ENCODE measurements around the gene TMEM266.

The TMEM266 gene

GRCh38 chr15:76181705-76182107 lies 121.9 kb downstream of the TMEM266 start:
- peak in 1 of 2 experiments; percentile 12 for DNase-seq (ENCODE audit: low read depth in 2 of 2)

- no peak for DNase-seq (ENCODE audit: low read depth in 2 of 2)
Observed at GRCh38 chr15:76183930-76184649, 124.3 kb downstream of the TMEM266 start.

- DNase-seq (ENCODE audit: low read depth in 2 of 2), result no peak
Observed at GRCh38 chr15:76184650-76185035, 124.9 kb downstream of the TMEM266 start.

- no peak for DNase-seq (ENCODE audit: low read depth in 2 of 2)
Observed at GRCh38 chr15:76185716-76186115, 125.9 kb downstream of the TMEM266 start.

GRCh38 chr15:76187163-76187562 lies 127.4 kb downstream of the TMEM266 start:
- no peak for DNase-seq (ENCODE audit: low read depth in 2 of 2)

- DNase-seq (ENCODE audit: low read depth in 2 of 2), result no peak
Observed at GRCh38 chr15:76189106-76189505, 129.3 kb downstream of the TMEM266 start.

- no peak for DNase-seq (ENCODE audit: low read depth in 2 of 2)
Observed at GRCh38 chr15:76190070-76190564, 130.3 kb downstream of the TMEM266 start.

GRCh38 chr15:76190751-76191538 lies 131.2 kb downstream of the TMEM266 start:
- DNase-seq (ENCODE audit: low read depth in 2 of 2), result peak; percentile 51 to 76

- DNase-seq (ENCODE audit: low read depth in 2 of 2), result no peak
Observed at GRCh38 chr15:76191539-76192244, 131.9 kb downstream of the TMEM266 start.

- no peak for DNase-seq (ENCODE audit: low read depth in 2 of 2)
Observed at GRCh38 chr15:76192715-76193114, 132.9 kb downstream of the TMEM266 start.

GRCh38 chr15:76193934-76194333 lies 134.1 kb downstream of the TMEM266 start:
- DNase-seq (ENCODE audit: low read depth in 2 of 2), result no peak

GRCh38 chr15:76195506-76196268 lies 135.9 kb downstream of the TMEM266 start:
- no peak for DNase-seq (ENCODE audit: low read depth in 2 of 2)

- no peak for DNase-seq (ENCODE audit: low read depth in 2 of 2)
Observed at GRCh38 chr15:76196269-76197231, 136.8 kb downstream of the TMEM266 start.

- DNase-seq (ENCODE audit: low read depth in 2 of 2), result no peak
Observed at GRCh38 chr15:76197703-76198455, 138.1 kb downstream of the TMEM266 start.

GRCh38 chr15:76198456-76199105 lies 138.8 kb downstream of the TMEM266 start:
- no peak for DNase-seq (ENCODE audit: low read depth in 2 of 2)

- no peak for DNase-seq (ENCODE audit: low read depth in 2 of 2)
Observed at GRCh38 chr15:76199106-76200082, 139.6 kb downstream of the TMEM266 start.

GRCh38 chr15:76200083-76200465 lies 140.3 kb downstream of the TMEM266 start:
- DNase-seq (ENCODE audit: low read depth in 2 of 2), result no peak

GRCh38 chr15:76200641-76201105 lies 140.9 kb downstream of the TMEM266 start:
- DNase-seq (ENCODE audit: low read depth in 2 of 2), result no peak
